OCI-LY7 (cell line): ENCODE measurements around the gene SLC35D3. TPM values are rescaled to one million over a fixed set of nuclear protein-coding genes. Genes with fewer than 3 reads are reported as not detected.
A peak's percentile ranks its signal among the peaks of the same experiment; 100 is the strongest.

ENCODE experiments used
- BruUV-seq: library from RNA; stranded (reverse); fragments of 400-500 nt; replicated peaks from 2 replicates; lab custom pipeline; 2021; lab: Mats Ljungman, UMichigan
- CTCF ChIA-PET: fragments of 300-600 bp; sonication (Branson Sonifier 250); formaldehyde crosslinking; loops from one replicate; lab custom pipeline; 2022; ENCODE audit warnings: antibody characterized with exemption; ENCODE audit not compliant: unreplicated experiment; lab: Charles Lee
- POLR2A ChIA-PET: fragments of 300-600 bp; sonication (Branson Sonifier 250); formaldehyde crosslinking; loops from one replicate; lab custom pipeline; 2022; ENCODE audit warnings: antibody characterized with exemption; lab: Charles Lee
- DNase-seq: peaks from one replicate; pipeline ENCODE4 v3.0.0-alpha.2; 2015; ENCODE audit warnings: low spot score
- H2AFZ ChIP-seq: fragments of 200-600 bp; sonication (generic), shearing (Covaris generic); 2 replicates; pipeline ENCODE4 v1.6.1; 2014; ENCODE audit warnings: mild to moderate bottlenecking, antibody characterized with exemption, low read length, moderate library complexity
- H3K27ac ChIP-seq: fragments of 200-600 bp; sonication (generic); 2 replicates; pipeline ENCODE4 v1.5.1; 2014; ENCODE audit warnings: mixed run types, low read depth, mild to moderate bottlenecking, moderate library complexity, low read length, inconsistent platforms; ENCODE audit not compliant: poor library complexity, severe bottlenecking
- H3K36me3 ChIP-seq: fragments of 200-600 bp; sonication (generic); 2 replicates; pipeline ENCODE4 v1.6.1; 2014; ENCODE audit warnings: mild to moderate bottlenecking, antibody characterized with exemption, low read length, moderate library complexity, mixed read lengths; ENCODE audit not compliant: insufficient read depth
- H3K4me1 ChIP-seq: fragments of 200-600 bp; sonication (generic); 2 replicates; pipeline ENCODE4 v1.5.1; 2014; ENCODE audit warnings: mild to moderate bottlenecking, low read length; ENCODE audit not compliant: insufficient read depth, poor library complexity, severe bottlenecking
- H3K4me2 ChIP-seq: fragments of 200-600 bp; sonication (generic); 2 replicates; pipeline ENCODE4 v1.6.1; 2014; ENCODE audit warnings: mild to moderate bottlenecking, low read length
- H3K4me3 ChIP-seq: fragments of 200-600 bp; sonication (generic); 2 replicates; pipeline ENCODE4 v1.5.1; 2014; ENCODE audit warnings: mild to moderate bottlenecking, low read depth, low read length; ENCODE audit not compliant: poor library complexity, severe bottlenecking
- H3K79me2 ChIP-seq: fragments of 200-600 bp; sonication (generic); 2 replicates; pipeline ENCODE4 v1.6.1; 2016; ENCODE audit warnings: low read depth, mild to moderate bottlenecking, low read length, moderate library complexity, mixed read lengths; ENCODE audit not compliant: insufficient read depth
- H3K9me2 ChIP-seq: fragments of 200-600 bp; sonication (generic); 2 replicates; pipeline ENCODE4 v1.6.1; 2016; ENCODE audit warnings: mild to moderate bottlenecking, low read length, mixed read lengths; ENCODE audit not compliant: insufficient read depth
- H3K9me3 ChIP-seq: fragments of 200-600 bp; sonication (generic); 2 replicates; pipeline ENCODE4 v1.6.1; 2014; ENCODE audit warnings: mild to moderate bottlenecking, mixed run types, low read length, mixed read lengths
- H4K20me1 ChIP-seq: fragments of 200-600 bp; sonication (generic); 2 replicates; pipeline ENCODE4 v1.6.1; 2014; ENCODE audit warnings: mild to moderate bottlenecking, antibody characterized with exemption, low read length, moderate library complexity, mixed read lengths; ENCODE audit not compliant: insufficient read depth
- EZH2phosphoT487 ChIP-seq: fragments of 200-600 bp; sonication (generic); IDR thresholded peaks from 2 replicates; pipeline ENCODE4 v1.6.1; 2018; ENCODE audit warnings: low read depth, borderline replicate concordance, mild to moderate bottlenecking, mixed run types, antibody characterized with exemption, low read length, moderate library complexity, mixed read lengths
- intact Hi-C: fragments of 100-400 bp; cut with micrococcal nuclease; formaldehyde crosslinking; loops from one replicate; pipeline ENCODE4 v1.10.0; 2022; ENCODE audit not compliant: unreplicated experiment
- total RNA-seq, 2 experiments: library from RNA; depleted of rRNA in 1 of 2; stranded (reverse); fragments of >200 nt in 1 of 2; shearing (Covaris generic) in 1 of 2; gene quantifications; 2 replicates each; pipeline ENCODE4 v1.2.3, GENCODE V29; 2014 to 2022
- TF ChIP-seq, protein P1 (sequence below): fragments of 200-600 bp; sonication (generic); conservative IDR thresholded peaks from 2 replicates; pipeline ENCODE4 v1.5.1; 2014; ENCODE audit warnings: mild to moderate bottlenecking, antibody characterized with exemption, low read length, moderate library complexity, mixed read lengths

Gene SLC35D3
- total RNA-seq, 2 experiments from 2014 or later, result not detected

DNA sequence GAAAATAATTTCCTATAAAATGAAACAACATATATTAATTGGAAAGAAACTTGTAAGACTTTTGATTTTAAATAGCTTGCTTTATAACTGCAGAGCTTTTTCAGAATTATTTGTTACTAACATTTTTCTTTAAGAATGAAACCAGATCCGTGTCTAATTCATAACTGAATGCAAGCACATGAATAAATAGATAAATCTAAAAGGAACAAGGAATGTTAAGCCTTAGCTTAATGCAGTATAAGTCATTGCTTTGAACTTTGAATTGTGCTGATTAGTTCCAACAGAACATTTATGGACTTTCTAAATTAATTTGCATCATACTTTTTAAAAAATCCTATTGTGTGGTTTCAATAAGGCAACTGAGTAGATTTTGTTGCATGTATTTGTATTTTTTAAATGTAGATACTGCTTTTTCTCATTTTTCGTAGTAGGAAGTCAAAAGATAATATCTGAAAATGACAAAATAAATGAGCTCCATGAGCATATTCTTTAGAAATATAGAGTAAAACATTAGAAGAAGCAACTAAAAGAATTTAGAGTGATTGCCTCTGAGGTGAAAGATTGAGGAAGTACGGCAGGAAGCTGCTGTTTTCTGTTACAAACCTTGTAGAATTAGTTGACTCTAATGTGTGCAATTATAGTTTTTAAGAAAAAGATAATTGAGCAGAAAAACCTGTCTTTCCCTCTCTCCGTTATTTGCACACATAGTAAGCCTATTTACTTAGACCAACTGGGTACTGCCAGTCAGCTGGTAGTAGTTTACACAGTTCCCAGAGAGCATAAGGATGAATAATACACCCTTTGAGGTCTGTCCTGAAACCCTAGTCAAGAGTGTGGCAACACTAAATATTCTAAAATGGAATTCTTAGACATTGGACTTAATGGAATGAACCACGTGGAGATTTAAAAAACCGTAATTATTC is 32.6 kb upstream of the SLC35D3 start:
- Histone ChIP-seq H3K27ac (no peak overlapping the region), H2AFZ (no peak overlapping the region), H3K4me2 (no peak overlapping the region), H3K9me3 (no peaks in the 10 kb centered on the region), H3K79me2 (no peaks in the 10 kb centered on the region), H4K20me1 (no peaks in the 10 kb centered on the region), H3K4me3 (no peak overlapping the region), H3K36me3 (no peaks in the 10 kb centered on the region), H3K4me1 (peaks cover 6% of the 10 kb centered on the region), H3K9me2 (no peaks in the 10 kb centered on the region)
- TF ChIP-seq, protein P1, sequence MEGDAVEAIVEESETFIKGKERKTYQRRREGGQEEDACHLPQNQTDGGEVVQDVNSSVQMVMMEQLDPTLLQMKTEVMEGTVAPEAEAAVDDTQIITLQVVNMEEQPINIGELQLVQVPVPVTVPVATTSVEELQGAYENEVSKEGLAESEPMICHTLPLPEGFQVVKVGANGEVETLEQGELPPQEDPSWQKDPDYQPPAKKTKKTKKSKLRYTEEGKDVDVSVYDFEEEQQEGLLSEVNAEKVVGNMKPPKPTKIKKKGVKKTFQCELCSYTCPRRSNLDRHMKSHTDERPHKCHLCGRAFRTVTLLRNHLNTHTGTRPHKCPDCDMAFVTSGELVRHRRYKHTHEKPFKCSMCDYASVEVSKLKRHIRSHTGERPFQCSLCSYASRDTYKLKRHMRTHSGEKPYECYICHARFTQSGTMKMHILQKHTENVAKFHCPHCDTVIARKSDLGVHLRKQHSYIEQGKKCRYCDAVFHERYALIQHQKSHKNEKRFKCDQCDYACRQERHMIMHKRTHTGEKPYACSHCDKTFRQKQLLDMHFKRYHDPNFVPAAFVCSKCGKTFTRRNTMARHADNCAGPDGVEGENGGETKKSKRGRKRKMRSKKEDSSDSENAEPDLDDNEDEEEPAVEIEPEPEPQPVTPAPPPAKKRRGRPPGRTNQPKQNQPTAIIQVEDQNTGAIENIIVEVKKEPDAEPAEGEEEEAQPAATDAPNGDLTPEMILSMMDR, result no peak
- no peak for TF ChIP-seq EZH2phosphoT487
- intact Hi-C loops, result no loop called here
- CTCF ChIA-PET, result no interaction called here
- DNase-seq, result no peak
- BruUV-seq, result no TSS peak
- POLR2A ChIA-PET, result interaction anchor here (0.5 to 1.6 kb wide), 9 partner anchors 8 to 1413 kb away, joined by 3 to 5 read pairs (median 4); no protein-coding TSS in a partner anchor

DNA sequence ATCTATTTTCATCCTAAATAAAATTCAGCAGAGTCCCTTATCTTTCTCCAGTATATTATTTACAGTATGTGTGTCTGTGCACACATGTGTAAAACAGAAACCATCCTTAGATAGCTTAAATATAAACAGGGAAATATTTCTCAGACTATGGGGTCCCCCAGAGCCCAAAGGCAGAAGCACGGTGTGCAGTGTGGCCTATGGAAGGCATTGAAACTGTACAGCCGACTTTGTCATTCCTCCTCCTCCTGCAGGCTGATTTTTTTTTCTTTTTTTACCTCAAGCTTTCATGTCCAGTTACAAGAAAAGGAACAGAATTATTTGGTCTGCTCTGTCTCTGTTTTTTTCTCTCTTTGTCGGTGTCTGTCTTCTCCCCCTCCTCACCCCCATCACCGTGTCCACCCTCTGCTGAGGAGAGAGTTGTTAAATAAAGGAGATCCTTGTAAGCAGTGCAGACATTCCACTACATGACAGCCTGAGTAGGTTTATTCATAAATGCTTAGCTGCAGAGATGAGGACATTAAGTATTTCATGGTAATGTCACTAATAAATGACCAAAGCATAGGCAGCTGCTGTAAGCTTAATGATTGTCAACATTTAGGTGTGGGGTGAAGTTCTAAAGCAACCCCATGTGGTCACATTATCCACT is 31.8 kb upstream of the SLC35D3 start:
- no peak for DNase-seq
- Histone ChIP-seq H3K36me3 (no peaks in the 10 kb centered on the region), H2AFZ (no peak overlapping the region), H3K4me2 (no peak overlapping the region), H4K20me1 (no peaks in the 10 kb centered on the region), H3K9me2 (no peaks in the 10 kb centered on the region), H3K4me1 (peaks cover 6% of the 10 kb centered on the region), H3K27ac (no peak overlapping the region), H3K9me3 (no peaks in the 10 kb centered on the region), H3K4me3 (no peak overlapping the region), H3K79me2 (no peaks in the 10 kb centered on the region)
- no TSS peak for BruUV-seq
- no peak for TF ChIP-seq EZH2phosphoT487
- TF ChIP-seq, protein P1, result 0 out of 2 replicates have a peak, but pooled peaks have one; percentile 20
- ChIA-PET POLR2A (interaction anchor here (0.6 to 1.6 kb wide), 6 partner anchors 10 to 568 kb away, joined by 3 to 5 read pairs (median 4); no protein-coding TSS in a partner anchor), CTCF (no interaction called here)
- intact Hi-C loops, result no loop called here
